ENCODE measurements around the gene IPO5.

IPO5 gene

GRCh38 chr13:98066636-98067035, 113.2 kb downstream of the IPO5 start:
- DNase-seq = no peak

GRCh38 chr13:98068521-98068920, 115.0 kb downstream of the IPO5 start:
- DNase-seq = no peak

GRCh38 chr13:98069985-98070384, 116.5 kb downstream of the IPO5 start:
- DNase-seq = no peak

- DNase-seq = no peak
Observed at GRCh38 chr13:98071316-98071715, 117.8 kb downstream of the IPO5 start.

GRCh38 chr13:98072476-98072875, 119.0 kb downstream of the IPO5 start:
- peak; percentile 50 for DNase-seq
